GM12864 (cell line): ENCODE data around the gene COQ9.

ENCODE experiments used
- DNase-seq: peaks from one replicate; pipeline ENCODE4 v3.0.0-alpha.2; 2011; ENCODE audit warnings: low read depth
- H3K4me3 ChIP-seq: 2 replicates; pipeline ENCODE4 v1.5.1; 2011; ENCODE audit warnings: mild to moderate bottlenecking, low read depth, low read length, control low read depth
- CTCF ChIP-seq: IDR thresholded peaks from 2 replicates; pipeline ENCODE4 v1.5.1; 2011; ENCODE audit warnings: low read depth, mild to moderate bottlenecking, moderate library complexity, low read length, control low read depth, inconsistent platforms; ENCODE audit errors: missing control alignments

The COQ9 gene

GRCh38 chr16:57507136-57508034, 60.1 kb downstream of the COQ9 start:
- no peak for TF ChIP-seq CTCF
- no peak overlapping the region for H3K4me3 ChIP-seq
- DNase-seq, result no peak

- no peak overlapping the region for H3K4me3 ChIP-seq
- DNase-seq, result no peak
- TF ChIP-seq CTCF, result no peak
These were observed 60.8 kb downstream of the COQ9 start for GRCh38 chr16:57508035-57508425.

- no peak for TF ChIP-seq CTCF
- H3K4me3 ChIP-seq, result no peak overlapping the region
These were observed 62.1 kb downstream of the COQ9 start for GRCh38 chr16:57509231-57509923.

GRCh38 chr16:57510016-57510871, 63.0 kb downstream of the COQ9 start:
- no peak for TF ChIP-seq CTCF
- no peak overlapping the region for H3K4me3 ChIP-seq
- no peak for DNase-seq

More at GRCh38 chr16:57509231-57509923, 62.1 kb downstream of the COQ9 start:
- no peak for DNase-seq
